ENCODE data around the gene RUFY1. TPM values are rescaled to one million over a fixed set of nuclear protein-coding genes. Genes with fewer than 3 reads are reported as not detected.
A peak's percentile ranks its signal among the peaks of the same experiment; 100 is the strongest.

The RUFY1 gene
- total RNA-seq, 1 experiment from 2014 or later = 41.4 TPM

DNA sequence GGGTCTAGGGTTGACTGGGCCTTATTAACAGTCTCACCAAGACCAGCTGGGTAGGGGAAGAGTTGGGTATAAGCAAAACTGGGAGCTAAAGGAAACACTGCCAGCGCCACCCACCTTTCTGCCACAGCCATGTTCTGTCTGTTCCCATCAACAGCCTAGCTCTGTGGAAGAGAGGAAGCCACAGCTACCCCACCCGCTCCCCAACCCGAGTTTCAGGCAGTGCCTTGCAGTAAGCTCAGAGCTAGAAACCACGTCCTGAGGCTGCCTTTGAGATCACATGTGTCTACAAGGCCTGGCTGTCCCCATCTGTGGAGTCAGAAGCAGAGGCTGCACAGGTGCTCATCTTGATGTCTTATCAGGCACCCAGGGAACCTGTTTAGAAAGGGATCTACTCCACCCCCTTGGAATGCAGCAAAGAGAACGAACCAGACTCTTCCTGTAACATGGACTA is 57.8 kb downstream of the RUFY1 start:
- ChIA-PET CTCF (no interaction called here), POLR2A (ENCODE audit: low non-redundant PET) (no interaction called here)
- Histone ChIP-seq H3K27me3 (replicated peaks; ENCODE audit: insufficient read depth, low read depth, low read length, poor library complexity) (no peaks in the 10 kb centered on the region), H3K4me1 (ENCODE audit: insufficient read depth, low read length, poor library complexity, severe bottlenecking) (no peaks in the 10 kb centered on the region), H3K9me3 (ENCODE audit: low read depth, low read length, poor library complexity, severe bottlenecking) (no peaks in the 10 kb centered on the region), H3K4me3 (ENCODE audit: low read depth, low read length, poor library complexity, severe bottlenecking) (no peak overlapping the region), H3K27ac (ENCODE audit: low read depth, low read length, poor library complexity, severe bottlenecking) (no peak overlapping the region), H3K36me3 (ENCODE audit: insufficient read depth, low read length, poor library complexity, severe bottlenecking) (peaks cover 58% of the 10 kb centered on the region)
- intact Hi-C loops (cut with micrococcal nuclease; ENCODE audit: unreplicated experiment) = no loop called here
- DNase-seq (ENCODE audit: low spot score) = no peak
- TF ChIP-seq EZH2 (IDR thresholded peaks at IDR 0.05; ENCODE audit: borderline replicate concordance, low read depth, low read length, poor library complexity, severe bottlenecking) = no peak
- TF ChIP-seq, protein P1, sequence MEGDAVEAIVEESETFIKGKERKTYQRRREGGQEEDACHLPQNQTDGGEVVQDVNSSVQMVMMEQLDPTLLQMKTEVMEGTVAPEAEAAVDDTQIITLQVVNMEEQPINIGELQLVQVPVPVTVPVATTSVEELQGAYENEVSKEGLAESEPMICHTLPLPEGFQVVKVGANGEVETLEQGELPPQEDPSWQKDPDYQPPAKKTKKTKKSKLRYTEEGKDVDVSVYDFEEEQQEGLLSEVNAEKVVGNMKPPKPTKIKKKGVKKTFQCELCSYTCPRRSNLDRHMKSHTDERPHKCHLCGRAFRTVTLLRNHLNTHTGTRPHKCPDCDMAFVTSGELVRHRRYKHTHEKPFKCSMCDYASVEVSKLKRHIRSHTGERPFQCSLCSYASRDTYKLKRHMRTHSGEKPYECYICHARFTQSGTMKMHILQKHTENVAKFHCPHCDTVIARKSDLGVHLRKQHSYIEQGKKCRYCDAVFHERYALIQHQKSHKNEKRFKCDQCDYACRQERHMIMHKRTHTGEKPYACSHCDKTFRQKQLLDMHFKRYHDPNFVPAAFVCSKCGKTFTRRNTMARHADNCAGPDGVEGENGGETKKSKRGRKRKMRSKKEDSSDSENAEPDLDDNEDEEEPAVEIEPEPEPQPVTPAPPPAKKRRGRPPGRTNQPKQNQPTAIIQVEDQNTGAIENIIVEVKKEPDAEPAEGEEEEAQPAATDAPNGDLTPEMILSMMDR (conservative IDR thresholded peaks at IDR 0.05; ENCODE audit: low read depth, low read length) = no peak
- BruUV-seq (replicated peaks) = no TSS peak

DNA sequence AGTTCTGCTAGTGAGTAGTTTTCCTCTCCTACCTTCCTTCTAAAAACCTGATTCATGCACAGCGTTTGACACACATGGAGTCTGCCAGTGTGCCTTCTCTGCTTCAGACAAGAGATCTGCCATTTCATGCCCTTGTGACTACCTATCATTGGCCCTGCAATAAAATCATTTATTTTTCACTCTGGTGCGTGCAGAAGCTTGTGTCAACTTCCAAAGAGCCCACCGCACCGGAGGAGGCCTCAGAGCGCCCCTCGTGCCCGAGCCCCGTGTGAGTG is 59.4 kb downstream of the RUFY1 start:
- CTCF ChIA-PET = no interaction called here

DNA sequence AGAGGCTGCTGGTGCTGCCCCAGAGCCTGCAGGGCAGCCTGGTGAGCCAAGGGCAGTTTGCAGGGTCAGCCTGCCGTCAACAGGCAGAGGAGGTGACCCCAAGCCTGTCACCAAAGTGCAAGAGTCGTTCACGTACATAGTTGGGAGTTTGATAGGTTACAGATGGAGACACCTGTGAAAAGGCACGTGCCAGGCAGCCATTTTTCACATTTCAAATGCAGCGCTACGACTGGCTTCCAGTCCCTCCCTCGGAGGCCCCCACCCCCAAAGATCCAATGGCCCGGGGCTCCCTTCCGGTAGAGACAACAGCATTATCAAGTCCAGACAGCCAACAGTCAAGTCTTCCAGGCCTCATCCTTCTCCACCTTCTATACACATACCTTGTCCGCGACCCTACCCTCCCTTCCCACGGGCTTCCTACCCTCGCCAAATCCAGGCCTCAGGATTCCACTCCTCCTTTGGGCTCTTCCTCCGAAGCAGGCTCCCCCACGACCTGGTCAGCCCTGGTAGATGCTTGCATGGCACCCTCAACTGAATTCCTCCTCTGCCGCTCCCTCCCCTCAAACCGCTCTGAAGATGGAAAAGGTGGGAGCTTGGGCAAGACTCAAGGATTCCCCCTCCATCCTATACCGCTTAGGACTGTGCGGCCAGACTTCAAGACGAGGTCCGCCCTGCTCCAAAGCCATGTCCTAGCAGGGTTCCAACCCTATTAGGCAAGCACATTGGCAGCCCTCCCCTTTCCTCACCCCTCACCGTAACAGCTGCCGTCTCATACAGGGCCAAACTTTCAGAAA is 60.0 kb downstream of the RUFY1 start:
- no peak for DNase-seq (ENCODE audit: low spot score)
- intact Hi-C loops (cut with micrococcal nuclease; ENCODE audit: unreplicated experiment) = no loop called here
- TF ChIP-seq EZH2 (IDR thresholded peaks at IDR 0.05; ENCODE audit: borderline replicate concordance, low read depth, low read length, poor library complexity, severe bottlenecking) = no peak
- TF ChIP-seq, protein P1 (conservative IDR thresholded peaks at IDR 0.05; ENCODE audit: low read depth, low read length) = no peak
- peak overlapping the region; percentile 23 for H3K27ac ChIP-seq (ENCODE audit: low read depth, low read length, poor library complexity, severe bottlenecking)
- no peaks in the 10 kb centered on the region for H3K4me1 ChIP-seq (ENCODE audit: insufficient read depth, low read length, poor library complexity, severe bottlenecking)
- peaks cover 79% of the 10 kb centered on the region for H3K36me3 ChIP-seq (ENCODE audit: insufficient read depth, low read length, poor library complexity, severe bottlenecking)
- H3K4me3 ChIP-seq (ENCODE audit: low read depth, low read length, poor library complexity, severe bottlenecking) = no peak overlapping the region
- CTCF ChIA-PET = no interaction called here
- no TSS peak for BruUV-seq (replicated peaks)
- H3K9me3 ChIP-seq (ENCODE audit: low read depth, low read length, poor library complexity, severe bottlenecking) = no peaks in the 10 kb centered on the region
- POLR2A ChIA-PET (ENCODE audit: low non-redundant PET) = interaction anchor here (0.6 kb wide), 1 partner anchor 21 kb away, joined by 4 read pairs; no protein-coding TSS in a partner anchor
- H3K27me3 ChIP-seq (replicated peaks; ENCODE audit: insufficient read depth, low read depth, low read length, poor library complexity) = no peaks in the 10 kb centered on the region

More for the DNA sequence above, 59.4 kb downstream of the RUFY1 start:
- Histone ChIP-seq H3K27ac (ENCODE audit: low read depth, low read length, poor library complexity, severe bottlenecking) (peak overlapping the region; percentile 23), H3K4me1 (ENCODE audit: insufficient read depth, low read length, poor library complexity, severe bottlenecking) (no peaks in the 10 kb centered on the region), H3K36me3 (ENCODE audit: insufficient read depth, low read length, poor library complexity, severe bottlenecking) (peaks cover 74% of the 10 kb centered on the region), H3K4me3 (ENCODE audit: low read depth, low read length, poor library complexity, severe bottlenecking) (no peak overlapping the region), H3K27me3 (replicated peaks; ENCODE audit: insufficient read depth, low read depth, low read length, poor library complexity) (no peaks in the 10 kb centered on the region), H3K9me3 (ENCODE audit: low read depth, low read length, poor library complexity, severe bottlenecking) (no peaks in the 10 kb centered on the region)
- no TSS peak for BruUV-seq (replicated peaks)
- intact Hi-C loops (cut with micrococcal nuclease; ENCODE audit: unreplicated experiment) = no loop called here
- POLR2A ChIA-PET (ENCODE audit: low non-redundant PET) = no interaction called here
- TF ChIP-seq EZH2 (IDR thresholded peaks at IDR 0.05; ENCODE audit: borderline replicate concordance, low read depth, low read length, poor library complexity, severe bottlenecking) = no peak
- TF ChIP-seq, protein P1 (conservative IDR thresholded peaks at IDR 0.05; ENCODE audit: low read depth, low read length) = no peak
- no peak for DNase-seq (ENCODE audit: low spot score)

All from A673 (cell line).